Tracheal epithelial cell (primary cell): Measurements from ENCODE around the gene DYNLRB1. TPM values are rescaled to one million over a fixed set of nuclear protein-coding genes. Genes with fewer than 3 reads are reported as not detected.

Experiments used
- total RNA-seq: library from RNA; depleted of rRNA; stranded (reverse); fragments of >200 nt; gene quantifications from 2 replicates; pipeline ENCODE4 v1.2.1, GENCODE V29; 2014

The DYNLRB1 gene
- 14.7 and 22.9 TPM in 2 replicates for total RNA-seq

DNA sequence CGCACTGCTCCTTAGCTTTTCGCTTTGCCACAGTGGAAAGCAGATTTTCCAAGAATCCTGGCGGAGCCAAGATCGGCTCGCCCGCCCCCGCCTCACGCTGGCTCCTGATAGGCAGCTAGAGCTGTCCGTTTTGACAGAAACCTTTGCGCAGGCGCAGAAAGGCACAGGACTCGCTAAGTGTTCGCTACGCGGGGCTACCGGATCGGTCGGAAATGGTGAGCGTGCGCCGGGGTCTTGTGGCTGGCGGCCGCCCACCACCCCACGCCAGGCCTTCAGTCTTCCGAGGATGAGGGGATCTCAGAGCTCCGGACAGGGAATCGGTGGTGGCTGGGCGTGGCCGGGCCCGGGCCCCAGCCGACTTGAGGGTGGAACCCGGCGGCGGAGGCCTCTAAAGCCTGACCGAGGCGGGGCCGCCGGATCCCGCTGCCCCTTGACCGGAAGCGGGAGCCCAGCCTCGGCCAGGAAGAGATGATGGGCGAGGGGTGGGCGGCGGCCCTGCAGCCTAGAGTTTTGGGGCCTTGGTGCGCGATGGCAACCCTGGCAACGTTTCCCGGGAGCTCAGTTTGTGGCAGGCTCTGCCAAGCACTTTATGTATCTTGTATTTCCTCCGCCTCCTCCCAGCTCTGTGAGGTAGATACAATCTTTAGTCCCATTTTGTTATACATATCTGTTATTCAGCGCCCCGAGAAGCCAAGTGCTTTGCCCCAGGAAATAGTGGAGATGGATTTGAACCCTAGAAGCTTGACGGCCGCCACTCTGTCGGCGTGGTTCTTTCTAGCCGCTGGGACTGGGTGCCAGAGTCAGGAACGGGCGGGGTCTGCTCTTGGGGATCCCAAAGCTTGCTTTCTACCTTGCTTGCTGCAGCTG, at the start of gene DYNLRB1:
Gene DYNLRB1, plus strand, starts transcription at position 176 of the 867 bp plus-strand sequence. Its CDS starts 37 bp downstream, at position 213.

DNA sequence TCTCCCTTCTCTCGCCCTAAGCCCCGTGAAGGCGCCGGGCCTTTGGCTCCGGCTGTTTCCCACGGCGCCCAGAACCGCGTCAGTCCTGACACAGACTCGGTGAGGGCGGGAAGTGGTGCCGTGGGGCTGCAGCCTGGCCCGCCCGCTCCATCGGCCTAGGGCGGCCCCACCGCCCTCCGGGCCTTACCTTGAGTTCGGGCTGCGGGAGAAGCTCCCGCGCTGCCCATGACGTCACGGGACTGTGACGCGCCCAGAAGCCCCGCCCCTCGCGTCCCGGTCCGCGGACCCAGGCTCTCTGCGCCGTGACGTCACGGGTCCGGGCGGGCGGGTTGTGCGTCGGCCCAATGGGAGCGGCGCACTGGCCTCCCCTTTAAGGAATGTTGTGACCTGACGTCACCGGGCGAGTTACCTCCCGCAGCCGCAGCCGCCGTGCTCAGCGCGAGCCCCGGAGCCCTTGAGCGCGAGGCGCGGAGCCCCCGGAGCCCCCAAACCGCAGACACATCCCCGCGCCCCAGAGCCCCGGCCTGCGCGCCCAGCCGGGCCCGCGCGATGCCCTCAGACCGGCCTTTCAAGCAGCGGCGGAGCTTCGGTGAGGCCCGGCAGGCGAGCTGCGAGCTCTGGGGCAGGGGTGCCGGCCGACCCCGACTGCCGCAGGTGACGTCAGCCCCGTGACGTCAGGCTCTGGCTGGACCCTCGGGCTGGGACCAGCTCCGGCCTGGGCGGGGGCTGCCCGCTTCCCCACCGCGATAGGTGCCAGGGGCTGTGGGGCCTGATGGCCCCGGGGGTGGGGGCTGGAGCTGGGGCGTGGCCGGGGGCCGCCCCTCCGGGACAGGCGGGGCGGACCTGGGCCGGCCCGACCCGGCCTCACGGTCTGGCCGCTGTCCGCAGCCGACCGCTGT, 42.3 kb downstream of the DYNLRB1 start, which contains the start of gene MAP1LC3A:
Gene MAP1LC3A, plus strand, starts transcription at position 399 of the 899 bp plus-strand sequence. Its CDS starts 151 bp downstream, at position 550.

Other genes with a start within 250 kb of the DYNLRB1 start
- gene AHCY, start 213.1 kb upstream of the DYNLRB1 start, total RNA-seq: 224 and 276 TPM in 2 replicates
- 73.7 and 88.9 TPM in 2 replicates for gene ITCH, start 153.1 kb upstream of the DYNLRB1 start, total RNA-seq
- 8.7 and 16.6 TPM in 2 replicates for gene MAP1LC3A, start 42.3 kb downstream of the DYNLRB1 start, total RNA-seq
- 4.3 and 8.7 TPM in 2 replicates for gene PIGU, start 160.7 kb downstream of the DYNLRB1 start, total RNA-seq
- 0.43 and 1.4 TPM in 2 replicates for gene TP53INP2, start 187.9 kb downstream of the DYNLRB1 start, total RNA-seq